HL-60 (cell line): ENCODE measurements around the gene UEVLD.

Source experiments
- CTCF ChIP-seq: IDR thresholded peaks from one replicate; pipeline ENCODE4 v1.5.1; 2011; ENCODE audit warnings: low read length, control low read depth, inconsistent platforms; ENCODE audit not compliant: insufficient read depth
- REST ChIP-seq: IDR thresholded peaks from 2 replicates; pipeline ENCODE4 v1.6.1; 2012; ENCODE audit warnings: low read depth; ENCODE audit not compliant: insufficient replicate concordance
- SPI1 ChIP-seq: IDR thresholded peaks from 2 replicates; pipeline ENCODE4 v1.6.1; 2012; ENCODE audit warnings: low read depth, mild to moderate bottlenecking, borderline replicate concordance

- TF ChIP-seq CTCF = no peak
- no peak for TF ChIP-seq REST
- no peak for TF ChIP-seq SPI1
Observed at GRCh38 chr11:18581825-18582224, 6.7 kb downstream of the UEVLD start.
